Measurements from ENCODE around the gene UACA. TPM values are rescaled to one million over a fixed set of nuclear protein-coding genes. Genes with fewer than 3 reads are reported as not detected.

The UACA gene
- total RNA-seq, 6 experiments from 2014 or later, result 119 to 309 (median 142) TPM

- Mint-ChIP-seq H3K9me3 (peaks cover 3% of the 10 kb centered on the region; the same call in 1 of the 2 replicates), H3K4me1 (ENCODE audit: low read depth) (peaks cover 30% of the 10 kb centered on the region), H3K27ac (no peak overlapping the region), H3K4me3 (no peak overlapping the region; the same call in 1 of the 2 replicates), H3K36me3 (ENCODE audit: low read depth) (peaks cover 16% of the 10 kb centered on the region), H3K27me3 (ENCODE audit: insufficient read depth) (peaks cover 10% of the 10 kb centered on the region)
- TF ChIP-seq CTCF (IDR thresholded peaks at IDR 0.05), result no peak
- no peak for DNase-seq
Measured at GRCh38 chr15:70629735-70630273, 133.6 kb downstream of the UACA start.

GRCh38 chr15:70628549-70628896 lies 134.8 kb downstream of the UACA start:
- H3K36me3 Mint-ChIP-seq (ENCODE audit: low read depth), result peaks cover 20% of the 10 kb centered on the region
- H3K9me3 Mint-ChIP-seq, result peaks cover 11% of the 10 kb centered on the region
- H3K27ac Mint-ChIP-seq, result peak overlapping the region; percentile 27; the same call in 1 of the 2 replicates
- no peak for DNase-seq
- no peak overlapping the region for H3K4me3 Mint-ChIP-seq
- TF ChIP-seq CTCF (IDR thresholded peaks at IDR 0.05), result no peak
- H3K4me1 Mint-ChIP-seq (ENCODE audit: low read depth), result peaks cover 31% of the 10 kb centered on the region
- peaks cover 10% of the 10 kb centered on the region for H3K27me3 Mint-ChIP-seq (ENCODE audit: insufficient read depth)

- Mint-ChIP-seq H3K27ac (peak overlapping the region; percentile 36), H3K4me1 (ENCODE audit: low read depth) (peaks cover 27% of the 10 kb centered on the region), H3K36me3 (ENCODE audit: low read depth) (peaks cover 24% of the 10 kb centered on the region), H3K4me3 (no peak overlapping the region), H3K9me3 (peaks cover 15% of the 10 kb centered on the region), H3K27me3 (ENCODE audit: insufficient read depth) (peaks cover 10% of the 10 kb centered on the region)
- no peak for DNase-seq
- TF ChIP-seq CTCF (IDR thresholded peaks at IDR 0.05), result no peak
Measured at GRCh38 chr15:70627734-70628548, 135.4 kb downstream of the UACA start.

- Mint-ChIP-seq H3K9me3 (peaks cover 19% of the 10 kb centered on the region), H3K4me1 (ENCODE audit: low read depth) (peaks cover 25% of the 10 kb centered on the region), H3K36me3 (ENCODE audit: low read depth) (peaks cover 30% of the 10 kb centered on the region), H3K27me3 (ENCODE audit: insufficient read depth) (peaks cover 10% of the 10 kb centered on the region), H3K27ac (no peak overlapping the region), H3K4me3 (no peak overlapping the region)
- no peak for DNase-seq
- TF ChIP-seq CTCF (IDR thresholded peaks at IDR 0.05), result no peak
Measured at GRCh38 chr15:70627322-70627721, 136.0 kb downstream of the UACA start.

GRCh38 chr15:70625438-70625837 lies 137.9 kb downstream of the UACA start:
- peaks cover 40% of the 10 kb centered on the region for H3K36me3 Mint-ChIP-seq (ENCODE audit: low read depth)
- no peak overlapping the region for H3K27ac Mint-ChIP-seq
- no peak for DNase-seq
- no peak overlapping the region; the same call in 1 of the 2 replicates for H3K4me3 Mint-ChIP-seq
- TF ChIP-seq CTCF (IDR thresholded peaks at IDR 0.05), result no peak
- peaks cover 10% of the 10 kb centered on the region; the same call in 1 of the 2 replicates for H3K27me3 Mint-ChIP-seq (ENCODE audit: insufficient read depth)
- peaks cover 25% of the 10 kb centered on the region for H3K4me1 Mint-ChIP-seq (ENCODE audit: low read depth)
- H3K9me3 Mint-ChIP-seq, result peaks cover 32% of the 10 kb centered on the region
